RWPE2 (cell line): ENCODE measurements around the gene CADPS.

Experiments used
- ATAC-seq: fragments of 200-7000 bp; cut with Tn5 transposase; 3 replicates; pipeline ENCODE4 v1.9.1; 2021; ENCODE audit warnings: low read depth
- DNase-seq: peaks from one replicate; pipeline ENCODE4 v3.0.0-alpha.2; 2020; ENCODE audit warnings: low spot score
- H3K27ac ChIP-seq: fragments of 450-650 bp; 2 replicates; pipeline ENCODE4 v1.5.1; 2017; ENCODE audit warnings: mild to moderate bottlenecking; ENCODE audit not compliant: poor library complexity, severe bottlenecking
- H3K27me3 ChIP-seq: fragments of 250-450 bp; sonication (Bioruptor Pico); 2 replicates; pipeline ENCODE4 v1.5.1; 2021; ENCODE audit warnings: mild to moderate bottlenecking, moderate library complexity; ENCODE audit not compliant: insufficient read depth, poor library complexity, severe bottlenecking
- H3K36me3 ChIP-seq: fragments of 250-450 bp; sonication (Bioruptor Pico); 2 replicates; pipeline ENCODE4 v1.5.1; 2020; ENCODE audit warnings: low read depth, mild to moderate bottlenecking, moderate library complexity
- H3K4me1 ChIP-seq: fragments of 250-450 bp; sonication (Bioruptor Pico); 2 replicates; pipeline ENCODE4 v1.5.1; 2021; ENCODE audit warnings: mild to moderate bottlenecking, moderate library complexity; ENCODE audit not compliant: insufficient read depth, poor library complexity, severe bottlenecking
- H3K4me3 ChIP-seq: fragments of 250-450 bp; sonication (Bioruptor Pico); 2 replicates; pipeline ENCODE4 v1.5.1; 2021; ENCODE audit warnings: mild to moderate bottlenecking, moderate library complexity; ENCODE audit not compliant: severe bottlenecking
- H3K9me3 ChIP-seq: fragments of 250-450 bp; sonication (Bioruptor Pico); 2 replicates; pipeline ENCODE4 v1.5.1; 2021; ENCODE audit warnings: mild to moderate bottlenecking, moderate library complexity; ENCODE audit not compliant: severe bottlenecking
- TF ChIP-seq, protein P1 (sequence below): fragments of 450-650 bp; IDR thresholded peaks from one replicate; pipeline ENCODE4 v1.5.1; 2017; ENCODE audit warnings: mild to moderate bottlenecking, moderate library complexity; ENCODE audit not compliant: poor library complexity, severe bottlenecking

The CADPS gene

DNA sequence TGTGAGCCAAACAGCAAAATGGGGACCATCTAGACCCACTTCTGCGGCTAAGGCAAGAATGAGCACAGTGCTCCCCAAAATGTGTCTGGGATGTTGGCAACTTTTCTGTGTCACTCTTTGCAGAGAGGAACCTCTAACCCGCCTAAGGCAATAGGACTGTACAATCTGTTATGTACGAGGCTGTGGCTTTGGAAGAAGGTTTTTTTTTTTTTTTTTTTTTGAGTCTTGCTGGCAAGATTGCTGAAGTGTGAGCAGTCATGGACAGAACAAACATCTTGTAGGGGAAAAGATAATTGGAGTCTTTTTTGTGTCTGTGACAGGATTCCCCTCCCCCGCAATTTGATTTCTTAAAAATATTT is 509.1 kb downstream of the CADPS start:
- no peaks in the 10 kb centered on the region for H3K4me1 ChIP-seq
- TF ChIP-seq, protein P1, sequence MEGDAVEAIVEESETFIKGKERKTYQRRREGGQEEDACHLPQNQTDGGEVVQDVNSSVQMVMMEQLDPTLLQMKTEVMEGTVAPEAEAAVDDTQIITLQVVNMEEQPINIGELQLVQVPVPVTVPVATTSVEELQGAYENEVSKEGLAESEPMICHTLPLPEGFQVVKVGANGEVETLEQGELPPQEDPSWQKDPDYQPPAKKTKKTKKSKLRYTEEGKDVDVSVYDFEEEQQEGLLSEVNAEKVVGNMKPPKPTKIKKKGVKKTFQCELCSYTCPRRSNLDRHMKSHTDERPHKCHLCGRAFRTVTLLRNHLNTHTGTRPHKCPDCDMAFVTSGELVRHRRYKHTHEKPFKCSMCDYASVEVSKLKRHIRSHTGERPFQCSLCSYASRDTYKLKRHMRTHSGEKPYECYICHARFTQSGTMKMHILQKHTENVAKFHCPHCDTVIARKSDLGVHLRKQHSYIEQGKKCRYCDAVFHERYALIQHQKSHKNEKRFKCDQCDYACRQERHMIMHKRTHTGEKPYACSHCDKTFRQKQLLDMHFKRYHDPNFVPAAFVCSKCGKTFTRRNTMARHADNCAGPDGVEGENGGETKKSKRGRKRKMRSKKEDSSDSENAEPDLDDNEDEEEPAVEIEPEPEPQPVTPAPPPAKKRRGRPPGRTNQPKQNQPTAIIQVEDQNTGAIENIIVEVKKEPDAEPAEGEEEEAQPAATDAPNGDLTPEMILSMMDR: no peak
- DNase-seq: no peak
- H3K27ac ChIP-seq: no peak overlapping the region
- H3K9me3 ChIP-seq: no peaks in the 10 kb centered on the region
- H3K4me3 ChIP-seq: no peak overlapping the region
- peaks cover 71% of the 10 kb centered on the region for H3K27me3 ChIP-seq
- ATAC-seq: no peak
- H3K36me3 ChIP-seq: no peaks in the 10 kb centered on the region

DNA sequence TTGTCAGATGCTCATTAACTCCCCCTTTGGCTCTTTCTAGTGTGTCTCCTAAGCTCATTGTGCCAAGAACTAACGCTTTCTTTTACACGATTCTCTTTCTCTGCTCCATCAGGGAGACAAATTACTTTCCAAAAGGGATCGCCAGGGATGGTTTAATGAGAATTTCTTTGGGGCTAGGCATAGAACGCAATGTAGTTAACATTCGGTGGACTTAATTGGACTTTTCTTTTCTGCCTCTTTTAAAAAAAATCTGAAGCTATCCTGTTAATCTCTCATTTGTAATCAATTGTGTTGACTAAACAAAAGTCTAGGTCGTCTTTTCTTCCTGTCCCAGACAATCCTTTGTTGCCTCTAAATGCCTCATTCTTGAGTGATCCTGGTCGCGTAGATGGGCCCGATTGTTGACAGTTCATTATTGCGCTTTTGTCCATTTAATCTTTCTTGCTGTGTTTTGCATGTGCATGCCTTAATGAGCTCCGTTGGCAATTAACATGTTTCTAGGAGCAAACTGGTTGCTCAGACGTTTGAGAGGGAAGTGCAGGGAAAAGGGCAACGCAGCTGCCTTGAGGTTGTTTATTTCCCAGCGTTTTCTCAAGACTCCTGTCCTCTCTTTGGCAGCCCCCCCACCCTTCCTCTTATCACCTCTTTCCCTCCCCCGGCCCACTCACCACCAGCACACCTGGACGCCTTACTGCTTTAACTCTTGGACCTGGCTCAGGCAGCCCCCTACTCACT is 509.7 kb downstream of the CADPS start:
- H3K27me3 ChIP-seq: peaks cover 66% of the 10 kb centered on the region
- H3K36me3 ChIP-seq: no peaks in the 10 kb centered on the region
- DNase-seq: no peak

DNA sequence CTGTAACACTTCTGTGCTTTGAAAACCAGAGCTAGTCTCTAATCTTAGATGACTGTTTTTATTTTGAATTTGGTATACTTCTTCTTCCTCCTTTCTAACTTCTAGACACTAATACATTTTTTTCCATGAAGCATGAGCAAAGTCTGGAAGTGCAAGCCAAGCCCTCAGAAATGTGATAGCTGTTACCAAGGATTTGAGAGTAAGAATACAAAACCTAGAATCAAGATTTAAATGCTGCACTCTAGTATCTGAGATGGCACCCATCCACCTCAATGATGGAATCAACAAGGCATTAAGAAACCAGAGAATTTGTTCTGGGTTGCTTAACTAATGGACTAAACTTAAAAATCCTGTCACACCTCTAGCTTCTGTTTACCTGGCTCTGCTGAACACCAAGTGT is 511.0 kb downstream of the CADPS start:
- TF ChIP-seq, protein P1: no peak
- no peak for DNase-seq
- Histone ChIP-seq H3K27ac (no peak overlapping the region), H3K9me3 (no peaks in the 10 kb centered on the region), H3K4me3 (no peak overlapping the region), H3K27me3 (peaks cover 60% of the 10 kb centered on the region), H3K36me3 (no peaks in the 10 kb centered on the region), H3K4me1 (no peaks in the 10 kb centered on the region)
- ATAC-seq: no peak

More for the DNA sequence above, 509.7 kb downstream of the CADPS start:
- TF ChIP-seq, protein P1: no peak
- no peaks in the 10 kb centered on the region for H3K4me1 ChIP-seq
- H3K4me3 ChIP-seq: no peak overlapping the region
- no peaks in the 10 kb centered on the region for H3K9me3 ChIP-seq
- ATAC-seq: no peak
- no peak overlapping the region for H3K27ac ChIP-seq

DNA sequence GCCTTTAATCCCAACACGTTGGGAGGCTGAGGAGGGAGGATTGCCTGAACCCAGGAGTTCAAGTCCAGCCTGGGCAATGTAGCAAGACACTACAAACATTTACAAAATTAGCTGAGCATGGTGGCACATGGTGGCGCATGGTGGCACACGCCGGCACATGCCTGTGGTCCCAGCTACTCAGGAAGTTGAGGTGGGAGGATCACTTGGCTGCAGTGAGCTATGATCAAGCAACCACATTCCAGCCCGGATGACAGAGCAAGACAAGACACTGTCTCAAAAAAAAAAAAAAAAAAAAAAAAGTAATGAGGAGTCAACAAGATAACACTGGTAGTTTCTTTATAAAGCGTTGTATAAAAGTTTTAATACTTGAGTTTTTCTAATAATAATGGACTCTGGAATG is 511.9 kb downstream of the CADPS start:
- H3K4me1 ChIP-seq: no peaks in the 10 kb centered on the region
- TF ChIP-seq, protein P1: no peak
- ATAC-seq: no peak
- H3K27me3 ChIP-seq: peaks cover 56% of the 10 kb centered on the region
- H3K27ac ChIP-seq: no peak overlapping the region
- no peak overlapping the region for H3K4me3 ChIP-seq
- DNase-seq: no peak
- no peaks in the 10 kb centered on the region for H3K9me3 ChIP-seq
- H3K36me3 ChIP-seq: no peaks in the 10 kb centered on the region

DNA sequence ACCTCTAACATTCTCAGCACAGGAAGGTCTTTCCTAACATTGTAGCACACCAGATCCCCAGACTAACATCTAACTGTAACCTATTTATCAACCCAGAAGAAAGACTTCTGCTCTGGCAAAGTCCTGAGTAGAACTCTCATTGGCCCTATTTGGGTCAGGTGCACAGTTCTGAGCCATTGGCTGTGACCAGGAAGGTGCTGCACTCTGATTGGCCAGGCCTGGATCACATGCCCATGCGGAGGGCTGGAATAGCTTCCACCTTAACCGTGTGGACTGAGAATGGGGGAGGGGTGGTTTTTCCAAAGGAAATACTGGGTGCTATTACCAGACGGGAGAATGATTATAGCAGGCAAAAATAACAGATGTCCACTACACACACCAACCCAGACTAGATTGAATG is 513.4 kb downstream of the CADPS start:
- TF ChIP-seq, protein P1: no peak
- DNase-seq (no peak), ATAC-seq (no peak)
- H3K36me3 ChIP-seq: no peaks in the 10 kb centered on the region
- H3K27ac ChIP-seq: no peak overlapping the region
- H3K9me3 ChIP-seq: no peaks in the 10 kb centered on the region
- no peaks in the 10 kb centered on the region for H3K4me1 ChIP-seq
- no peak overlapping the region for H3K4me3 ChIP-seq
- peaks cover 52% of the 10 kb centered on the region for H3K27me3 ChIP-seq
